ENCODE results near the gene NDUFC1.

NDUFC1 gene

DNA sequence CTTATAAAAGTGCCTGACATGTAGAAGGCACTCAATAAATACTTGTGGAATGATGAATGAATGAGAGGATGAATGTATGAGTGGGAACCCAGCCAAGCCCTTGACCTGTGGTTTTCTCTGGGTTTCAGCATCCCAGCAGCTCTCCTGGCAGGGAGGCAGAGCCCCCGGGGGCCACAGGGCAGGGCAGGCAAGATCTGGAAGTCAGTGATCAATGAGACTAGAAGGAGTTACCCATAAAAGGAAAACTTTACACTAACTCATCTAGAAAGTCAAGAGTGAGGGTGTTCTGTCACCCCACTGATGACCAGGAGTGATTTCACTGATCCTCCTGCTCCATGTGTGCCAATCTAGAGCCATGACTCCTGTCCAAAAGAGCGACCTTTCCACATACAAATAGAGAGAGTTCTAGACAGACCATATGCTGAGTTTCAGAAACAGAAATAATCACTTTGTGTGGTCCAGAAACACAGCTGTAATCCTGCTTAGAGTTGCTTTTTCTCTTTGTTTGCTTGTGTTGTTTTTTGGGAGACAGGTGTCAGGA, 59.7 kb downstream of the NDUFC1 start:
- no peak for DNase-seq (ENCODE audit: low read depth)
- TF ChIP-seq, protein P1, sequence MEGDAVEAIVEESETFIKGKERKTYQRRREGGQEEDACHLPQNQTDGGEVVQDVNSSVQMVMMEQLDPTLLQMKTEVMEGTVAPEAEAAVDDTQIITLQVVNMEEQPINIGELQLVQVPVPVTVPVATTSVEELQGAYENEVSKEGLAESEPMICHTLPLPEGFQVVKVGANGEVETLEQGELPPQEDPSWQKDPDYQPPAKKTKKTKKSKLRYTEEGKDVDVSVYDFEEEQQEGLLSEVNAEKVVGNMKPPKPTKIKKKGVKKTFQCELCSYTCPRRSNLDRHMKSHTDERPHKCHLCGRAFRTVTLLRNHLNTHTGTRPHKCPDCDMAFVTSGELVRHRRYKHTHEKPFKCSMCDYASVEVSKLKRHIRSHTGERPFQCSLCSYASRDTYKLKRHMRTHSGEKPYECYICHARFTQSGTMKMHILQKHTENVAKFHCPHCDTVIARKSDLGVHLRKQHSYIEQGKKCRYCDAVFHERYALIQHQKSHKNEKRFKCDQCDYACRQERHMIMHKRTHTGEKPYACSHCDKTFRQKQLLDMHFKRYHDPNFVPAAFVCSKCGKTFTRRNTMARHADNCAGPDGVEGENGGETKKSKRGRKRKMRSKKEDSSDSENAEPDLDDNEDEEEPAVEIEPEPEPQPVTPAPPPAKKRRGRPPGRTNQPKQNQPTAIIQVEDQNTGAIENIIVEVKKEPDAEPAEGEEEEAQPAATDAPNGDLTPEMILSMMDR (IDR thresholded peaks at IDR 0.05; ENCODE audit: low read depth, low read length, missing control alignments) = no peak
- H3K4me3 ChIP-seq (ENCODE audit: low read depth, low read length) = no peak overlapping the region

DNA sequence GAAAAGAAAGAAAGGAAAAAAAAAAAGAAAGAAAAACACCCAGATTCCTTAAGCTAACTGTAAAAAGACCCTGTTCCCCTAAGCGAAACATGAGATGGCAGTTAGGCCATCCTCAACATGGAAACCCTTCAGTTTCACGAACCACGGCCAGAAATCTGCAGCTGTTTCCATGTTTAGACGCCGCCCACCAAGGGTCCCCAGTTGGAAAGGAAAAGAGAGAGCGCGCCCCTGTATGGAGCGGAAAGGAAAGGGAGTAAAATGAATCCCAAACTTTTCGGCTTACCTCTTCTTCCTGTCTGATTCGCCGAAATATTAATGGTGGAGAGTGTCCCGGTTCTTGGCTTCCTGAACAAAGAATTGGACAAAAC, 60.5 kb downstream of the NDUFC1 start:
- TF ChIP-seq, protein P1 (IDR thresholded peaks at IDR 0.05; ENCODE audit: low read depth, low read length, missing control alignments) = no peak
- no peak overlapping the region for H3K4me3 ChIP-seq (ENCODE audit: low read depth, low read length)
- DNase-seq (ENCODE audit: low read depth) = no peak

DNA sequence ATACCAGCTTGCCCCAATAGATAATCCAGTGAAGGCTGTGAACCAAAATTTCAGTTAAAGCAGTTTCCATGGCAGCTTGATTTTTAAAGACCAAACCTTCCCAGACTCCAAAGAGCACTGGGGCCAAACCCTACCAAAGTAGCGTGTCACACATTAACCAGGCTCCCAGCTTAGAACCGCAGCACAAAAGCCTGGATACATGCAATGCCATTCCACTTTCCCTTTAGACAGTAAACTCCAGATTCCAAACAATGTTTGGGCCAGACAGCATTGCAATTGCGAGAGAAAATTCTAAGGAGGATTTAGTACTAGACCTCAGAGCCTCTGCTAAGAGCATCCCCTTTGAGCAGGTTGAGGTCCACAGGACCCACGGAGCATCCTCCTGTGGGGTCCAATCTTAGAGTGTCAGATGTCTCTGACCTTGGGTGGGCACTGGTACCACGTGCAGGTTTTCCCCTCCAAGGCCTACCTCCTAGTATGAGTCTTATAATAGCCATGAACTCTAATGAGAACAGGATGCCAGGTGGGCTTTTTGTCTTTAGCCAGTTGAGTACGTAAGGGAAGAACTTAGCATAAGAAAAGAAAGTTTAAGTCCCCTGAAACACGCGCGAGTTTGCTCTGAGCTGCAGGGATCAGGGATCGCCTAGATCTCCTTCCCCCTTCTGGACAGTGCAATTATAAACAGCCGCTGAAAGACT, 61.0 kb downstream of the NDUFC1 start:
- no peak overlapping the region for H3K4me3 ChIP-seq (ENCODE audit: low read depth, low read length)
- TF ChIP-seq, protein P1 (IDR thresholded peaks at IDR 0.05; ENCODE audit: low read depth, low read length, missing control alignments) = no peak
- no peak for DNase-seq (ENCODE audit: low read depth)

All from GM12864 (cell line).